GM18498 (cell line): ENCODE results near the gene ING3.

Experiments
- ATAC-seq: cut with Tn5 transposase; IDR thresholded peaks from one replicate; pipeline ENCODE4 v1.9.1; 2021; ENCODE audit warnings: mild to moderate bottlenecking, moderate library complexity; ENCODE audit not compliant: unreplicated experiment

Gene ING3

DNA sequence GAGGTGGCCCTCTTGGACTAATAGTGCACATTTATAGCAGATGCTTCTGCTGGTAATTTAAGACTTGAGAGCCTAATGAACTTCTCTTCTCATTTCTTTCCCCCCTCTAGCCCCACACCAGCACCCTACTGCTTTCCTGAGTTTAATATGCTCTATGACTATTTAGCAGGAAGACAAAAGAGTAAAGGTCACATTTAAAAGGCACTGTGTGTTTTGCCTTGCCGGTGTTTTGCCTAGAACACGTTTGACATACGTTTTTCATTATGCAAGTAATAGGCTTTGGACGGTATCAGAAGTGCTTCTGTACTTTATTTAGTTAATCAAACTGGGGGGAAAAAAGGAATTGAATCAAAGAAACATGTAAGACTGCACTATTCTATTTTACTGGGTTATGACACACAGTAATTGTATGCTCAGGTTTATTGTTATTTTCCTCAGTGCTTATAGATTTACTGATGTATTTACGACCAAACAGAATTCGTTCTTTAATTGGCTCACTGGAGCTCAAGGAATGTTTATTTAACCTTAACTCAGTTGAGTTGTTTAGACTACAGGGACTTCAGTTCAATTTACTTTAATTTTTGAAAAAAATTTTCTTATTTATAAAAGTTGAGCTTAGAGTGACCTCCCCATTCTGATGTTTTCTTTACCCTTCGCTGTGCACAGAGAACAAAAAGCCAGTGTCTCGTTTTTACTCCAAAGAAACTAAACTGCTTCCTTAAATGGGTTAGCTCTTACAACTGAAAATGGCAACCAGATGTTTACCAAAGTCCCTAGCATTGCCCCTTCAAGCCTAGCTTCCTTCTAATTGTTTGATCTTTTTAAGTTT, 73.3 kb downstream of the ING3 start:
- ATAC-seq: no peak

GRCh38 chr7:121024611-121025010, 74.0 kb downstream of the ING3 start:
- no peak for ATAC-seq

- no peak for ATAC-seq
Measured at GRCh38 chr7:121026159-121026558, 75.6 kb downstream of the ING3 start.

DNA sequence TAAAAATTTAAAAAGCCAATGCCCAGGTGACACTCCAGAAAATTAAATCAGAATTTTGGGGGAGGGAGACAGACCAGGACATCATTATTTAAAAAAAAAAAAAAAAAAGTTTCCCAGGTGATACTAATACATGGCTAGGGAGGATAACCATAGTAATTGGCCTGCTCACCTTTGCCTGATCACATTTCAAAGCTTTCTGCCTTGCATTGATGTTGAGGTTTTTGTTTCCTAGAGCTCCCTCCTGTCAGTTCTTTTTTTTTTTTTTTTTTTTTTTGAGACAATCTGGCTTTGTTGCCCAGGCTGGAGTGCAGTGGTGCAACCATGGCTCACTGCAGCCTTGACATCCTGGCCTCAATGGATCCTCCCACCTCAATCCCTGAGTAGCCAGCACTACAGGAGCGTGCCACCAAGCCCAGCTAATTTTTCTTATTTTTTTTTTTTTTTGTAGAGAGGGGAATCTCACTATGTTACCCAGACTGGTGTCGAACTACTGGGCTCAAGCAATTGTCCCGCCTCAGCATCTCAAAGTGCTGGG, 76.1 kb downstream of the ING3 start:
- ATAC-seq: no peak
